Suprapubic skin (tissue), 4 donors: ENCODE data around the gene FARSA.
A peak's percentile ranks its signal among the peaks of the same experiment; 100 is the strongest.

Experiments used
- CTCF ChIP-seq, 2 donors: fragments of 200-600 bp in 1 of 2; fragments of 450-650 bp in 1 of 2; sonication (generic) in 1 of 2; IDR thresholded peaks; one replicate each; pipeline ENCODE4 v1.5.1; 2016 to 2019; ENCODE audit warnings: antibody characterized with exemption in 2 of 2, mild to moderate bottlenecking in 1 of 2, moderate library complexity in 1 of 2
- EP300 ChIP-seq: sonication (generic); formaldehyde crosslinking; IDR thresholded peaks from one replicate; pipeline ENCODE4 v1.6.1; 2017; ENCODE audit warnings: antibody characterized with exemption
- POLR2A ChIP-seq, 2 donors: fragments of 450-650 bp; IDR thresholded peaks; one replicate each; pipeline ENCODE4 v1.6.1; 2017; ENCODE audit warnings: antibody characterized with exemption in 2 of 2, mild to moderate bottlenecking in 2 of 2, moderate library complexity in 2 of 2
- POLR2AphosphoS5 ChIP-seq, 3 donors: sonication (generic); formaldehyde crosslinking; IDR thresholded peaks; one replicate each; pipeline ENCODE4 v1.6.1; 2017; ENCODE audit warnings: antibody characterized with exemption in 3 of 3

- peak; percentile 71 to 96 for TF ChIP-seq CTCF (IDR thresholded peaks at IDR 0.05)
- no peak for TF ChIP-seq EP300
- no peak for TF ChIP-seq POLR2A (IDR thresholded peaks at IDR 0.05)
- TF ChIP-seq POLR2AphosphoS5 (IDR thresholded peaks at IDR 0.05), result no peak
Measured at GRCh38 chr19:12965017-12965811, 31.7 kb upstream of the FARSA start.
